Measurements from ENCODE around the gene LRRC75A. TPM values are rescaled to one million over a fixed set of nuclear protein-coding genes. Genes with fewer than 3 reads are reported as not detected.

LRRC75A gene
- total RNA-seq, 1 experiment from 2014 or later, result 1.2 TPM

DNA sequence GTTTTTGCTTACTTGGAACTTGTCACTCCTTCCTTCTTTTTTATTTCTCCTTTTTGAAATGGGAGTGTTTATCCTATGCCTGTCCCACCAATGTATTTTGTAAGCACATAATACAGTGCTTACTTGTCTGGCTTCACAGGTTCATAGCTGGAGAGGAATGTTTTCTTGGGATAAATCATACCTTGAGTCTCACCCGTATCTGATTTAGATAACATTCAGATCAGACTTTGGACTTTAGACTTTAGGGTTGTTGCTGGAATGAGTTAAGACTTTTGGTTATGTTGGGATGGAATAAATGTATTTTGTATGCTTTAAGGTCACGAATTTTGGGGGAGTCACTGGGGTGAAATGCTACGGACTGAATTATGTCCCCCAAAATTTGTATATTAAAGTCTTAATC, 13.0 kb upstream of the LRRC75A start:
- H3K9me3 ChIP-seq (ENCODE audit: control insufficient read depth, insufficient read depth, low read depth, low read length), result no peaks in the 10 kb centered on the region
- BruUV-seq (replicated peaks), result no TSS peak
- ChIA-PET CTCF (no interaction called here), POLR2A (no interaction called here)
- TF ChIP-seq POLR2AphosphoS5 (IDR thresholded peaks at IDR 0.05; ENCODE audit: low read depth, low read length), result no peak
- no peak for TF ChIP-seq TCF7L2 (IDR thresholded peaks at IDR 0.05; ENCODE audit: low read depth, low read length)
- TF ChIP-seq SIN3A (IDR thresholded peaks at IDR 0.05; ENCODE audit: borderline replicate concordance, insufficient read depth, low read depth, low read length), result no peak
- no peak overlapping the region for H3K27ac ChIP-seq (ENCODE audit: low read length)
- DNase-seq (ENCODE audit: low read depth, low spot score) (no peak), ATAC-seq (no peak)
- H3K36me3 ChIP-seq (ENCODE audit: control insufficient read depth, insufficient read depth, low read length), result no peaks in the 10 kb centered on the region
- in situ Hi-C loops (cut with HindIII; ENCODE audit: low pct_unique_long_range_greater_than_20kb, low sequenced_read_pairs), result no loop called here
- H3K4me3 ChIP-seq (ENCODE audit: low read depth in 2 of 2, low read length in 2 of 2), result no peak overlapping the region
- H3K27me3 ChIP-seq (ENCODE audit: control insufficient read depth, insufficient read depth, low read length), result no peaks in the 10 kb centered on the region
- no peaks in the 10 kb centered on the region for H3K4me1 ChIP-seq (ENCODE audit: control insufficient read depth, insufficient read depth, low read length)
- intact Hi-C loops (cut with micrococcal nuclease; ENCODE audit: unreplicated experiment), result no loop called here

DNA sequence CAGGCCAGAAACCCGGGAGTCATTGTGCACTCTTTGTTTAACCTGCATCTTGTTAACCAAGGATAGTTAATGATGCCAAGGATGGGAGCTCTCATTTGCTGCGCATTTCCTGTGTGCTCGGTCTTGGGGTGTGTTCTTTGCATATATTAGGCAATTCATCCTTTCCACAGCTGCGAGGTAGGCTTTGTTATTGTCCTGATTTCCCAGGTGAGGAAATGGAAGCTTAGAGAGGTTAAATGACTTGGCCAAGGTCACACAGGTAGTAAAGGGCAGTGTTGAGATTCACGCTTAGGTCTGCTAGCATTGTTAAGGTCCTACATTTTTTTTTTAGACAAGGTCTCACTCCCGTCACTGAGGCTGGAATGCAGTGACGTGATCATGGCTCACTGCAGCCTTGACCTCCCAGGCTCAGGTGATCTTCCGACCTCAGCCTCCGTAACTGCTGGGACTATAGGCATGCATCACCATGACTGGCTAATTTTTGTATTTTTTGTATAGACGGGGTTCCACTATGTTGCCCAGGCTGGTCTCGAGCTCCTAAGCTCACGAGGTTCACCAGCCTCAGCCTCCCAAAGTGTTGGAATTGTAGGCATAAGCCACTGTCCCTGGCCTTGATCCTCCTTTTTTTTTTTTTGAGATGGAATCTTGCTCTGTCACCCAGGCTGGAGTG, 5.0 kb upstream of the LRRC75A start:
- intact Hi-C loops (cut with micrococcal nuclease; ENCODE audit: unreplicated experiment), result no loop called here
- BruUV-seq (replicated peaks), result no TSS peak
- H3K36me3 ChIP-seq (ENCODE audit: control insufficient read depth, insufficient read depth, low read length), result no peaks in the 10 kb centered on the region
- no peak for DNase-seq (ENCODE audit: low read depth, low spot score)
- ChIA-PET POLR2A (no interaction called here), CTCF (no interaction called here)
- no peaks in the 10 kb centered on the region for H3K9me3 ChIP-seq (ENCODE audit: control insufficient read depth, insufficient read depth, low read depth, low read length)
- no peak for TF ChIP-seq POLR2AphosphoS5 (IDR thresholded peaks at IDR 0.05; ENCODE audit: low read depth, low read length)
- TF ChIP-seq, protein P1, sequence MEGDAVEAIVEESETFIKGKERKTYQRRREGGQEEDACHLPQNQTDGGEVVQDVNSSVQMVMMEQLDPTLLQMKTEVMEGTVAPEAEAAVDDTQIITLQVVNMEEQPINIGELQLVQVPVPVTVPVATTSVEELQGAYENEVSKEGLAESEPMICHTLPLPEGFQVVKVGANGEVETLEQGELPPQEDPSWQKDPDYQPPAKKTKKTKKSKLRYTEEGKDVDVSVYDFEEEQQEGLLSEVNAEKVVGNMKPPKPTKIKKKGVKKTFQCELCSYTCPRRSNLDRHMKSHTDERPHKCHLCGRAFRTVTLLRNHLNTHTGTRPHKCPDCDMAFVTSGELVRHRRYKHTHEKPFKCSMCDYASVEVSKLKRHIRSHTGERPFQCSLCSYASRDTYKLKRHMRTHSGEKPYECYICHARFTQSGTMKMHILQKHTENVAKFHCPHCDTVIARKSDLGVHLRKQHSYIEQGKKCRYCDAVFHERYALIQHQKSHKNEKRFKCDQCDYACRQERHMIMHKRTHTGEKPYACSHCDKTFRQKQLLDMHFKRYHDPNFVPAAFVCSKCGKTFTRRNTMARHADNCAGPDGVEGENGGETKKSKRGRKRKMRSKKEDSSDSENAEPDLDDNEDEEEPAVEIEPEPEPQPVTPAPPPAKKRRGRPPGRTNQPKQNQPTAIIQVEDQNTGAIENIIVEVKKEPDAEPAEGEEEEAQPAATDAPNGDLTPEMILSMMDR (IDR thresholded peaks at IDR 0.05), result no peak
- TF ChIP-seq SIN3A (IDR thresholded peaks at IDR 0.05; ENCODE audit: borderline replicate concordance, insufficient read depth, low read depth, low read length), result no peak
- TF ChIP-seq TCF7L2 (IDR thresholded peaks at IDR 0.05; ENCODE audit: low read depth, low read length), result no peak
- TF ChIP-seq, protein P2, sequence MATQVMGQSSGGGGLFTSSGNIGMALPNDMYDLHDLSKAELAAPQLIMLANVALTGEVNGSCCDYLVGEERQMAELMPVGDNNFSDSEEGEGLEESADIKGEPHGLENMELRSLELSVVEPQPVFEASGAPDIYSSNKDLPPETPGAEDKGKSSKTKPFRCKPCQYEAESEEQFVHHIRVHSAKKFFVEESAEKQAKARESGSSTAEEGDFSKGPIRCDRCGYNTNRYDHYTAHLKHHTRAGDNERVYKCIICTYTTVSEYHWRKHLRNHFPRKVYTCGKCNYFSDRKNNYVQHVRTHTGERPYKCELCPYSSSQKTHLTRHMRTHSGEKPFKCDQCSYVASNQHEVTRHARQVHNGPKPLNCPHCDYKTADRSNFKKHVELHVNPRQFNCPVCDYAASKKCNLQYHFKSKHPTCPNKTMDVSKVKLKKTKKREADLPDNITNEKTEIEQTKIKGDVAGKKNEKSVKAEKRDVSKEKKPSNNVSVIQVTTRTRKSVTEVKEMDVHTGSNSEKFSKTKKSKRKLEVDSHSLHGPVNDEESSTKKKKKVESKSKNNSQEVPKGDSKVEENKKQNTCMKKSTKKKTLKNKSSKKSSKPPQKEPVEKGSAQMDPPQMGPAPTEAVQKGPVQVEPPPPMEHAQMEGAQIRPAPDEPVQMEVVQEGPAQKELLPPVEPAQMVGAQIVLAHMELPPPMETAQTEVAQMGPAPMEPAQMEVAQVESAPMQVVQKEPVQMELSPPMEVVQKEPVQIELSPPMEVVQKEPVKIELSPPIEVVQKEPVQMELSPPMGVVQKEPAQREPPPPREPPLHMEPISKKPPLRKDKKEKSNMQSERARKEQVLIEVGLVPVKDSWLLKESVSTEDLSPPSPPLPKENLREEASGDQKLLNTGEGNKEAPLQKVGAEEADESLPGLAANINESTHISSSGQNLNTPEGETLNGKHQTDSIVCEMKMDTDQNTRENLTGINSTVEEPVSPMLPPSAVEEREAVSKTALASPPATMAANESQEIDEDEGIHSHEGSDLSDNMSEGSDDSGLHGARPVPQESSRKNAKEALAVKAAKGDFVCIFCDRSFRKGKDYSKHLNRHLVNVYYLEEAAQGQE (IDR thresholded peaks at IDR 0.05; ENCODE audit: insufficient read depth in 1 of 2, low read depth in 2 of 2, low read length in 1 of 2), result no peak
- in situ Hi-C loops (cut with HindIII; ENCODE audit: low pct_unique_long_range_greater_than_20kb, low sequenced_read_pairs), result no loop called here
- peaks cover 2% of the 10 kb centered on the region; the same call in 1 of the 2 replicates for H3K27me3 ChIP-seq (ENCODE audit: control insufficient read depth, insufficient read depth, low read length)
- H3K4me1 ChIP-seq (ENCODE audit: control insufficient read depth, insufficient read depth, low read length), result no peaks in the 10 kb centered on the region
- no peak overlapping the region for H3K4me3 ChIP-seq (ENCODE audit: low read depth in 2 of 2, low read length in 2 of 2)
- ATAC-seq, result no peak
- H3K27ac ChIP-seq (ENCODE audit: low read length), result no peak overlapping the region

Measured in Panc1 (cell line).